GM12865 (cell line): ENCODE data around the gene ERFE.

Source experiments
- DNase-seq: peaks from one replicate; pipeline ENCODE4 v3.0.0; 2010; ENCODE audit warnings: low read depth
- H3K4me3 ChIP-seq: 2 replicates; pipeline ENCODE4 v1.5.1; 2011; ENCODE audit warnings: mild to moderate bottlenecking, low read depth, low read length, control low read depth
- TF ChIP-seq, protein P1 (sequence below): IDR thresholded peaks from 2 replicates; pipeline ENCODE4 v1.5.1; 2011; ENCODE audit warnings: low read length, control low read depth, low read depth, inconsistent platforms; ENCODE audit not compliant: insufficient read depth; ENCODE audit errors: missing control alignments

ERFE gene

GRCh38 chr2:238159661-238160205 is 963 bp downstream of the ERFE start:
- DNase-seq = no peak
- no peak overlapping the region for H3K4me3 ChIP-seq
- TF ChIP-seq, protein P1, sequence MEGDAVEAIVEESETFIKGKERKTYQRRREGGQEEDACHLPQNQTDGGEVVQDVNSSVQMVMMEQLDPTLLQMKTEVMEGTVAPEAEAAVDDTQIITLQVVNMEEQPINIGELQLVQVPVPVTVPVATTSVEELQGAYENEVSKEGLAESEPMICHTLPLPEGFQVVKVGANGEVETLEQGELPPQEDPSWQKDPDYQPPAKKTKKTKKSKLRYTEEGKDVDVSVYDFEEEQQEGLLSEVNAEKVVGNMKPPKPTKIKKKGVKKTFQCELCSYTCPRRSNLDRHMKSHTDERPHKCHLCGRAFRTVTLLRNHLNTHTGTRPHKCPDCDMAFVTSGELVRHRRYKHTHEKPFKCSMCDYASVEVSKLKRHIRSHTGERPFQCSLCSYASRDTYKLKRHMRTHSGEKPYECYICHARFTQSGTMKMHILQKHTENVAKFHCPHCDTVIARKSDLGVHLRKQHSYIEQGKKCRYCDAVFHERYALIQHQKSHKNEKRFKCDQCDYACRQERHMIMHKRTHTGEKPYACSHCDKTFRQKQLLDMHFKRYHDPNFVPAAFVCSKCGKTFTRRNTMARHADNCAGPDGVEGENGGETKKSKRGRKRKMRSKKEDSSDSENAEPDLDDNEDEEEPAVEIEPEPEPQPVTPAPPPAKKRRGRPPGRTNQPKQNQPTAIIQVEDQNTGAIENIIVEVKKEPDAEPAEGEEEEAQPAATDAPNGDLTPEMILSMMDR = no peak

- H3K4me3 ChIP-seq = no peak overlapping the region
- DNase-seq = peak; percentile 18
Observed at GRCh38 chr2:238160206-238161129, 1.7 kb downstream of the ERFE start.

GRCh38 chr2:238161291-238162051 is 2.7 kb downstream of the ERFE start:
- no peak for DNase-seq

More at GRCh38 chr2:238160206-238161129, 1.7 kb downstream of the ERFE start:
- TF ChIP-seq, protein P1 = peak; percentile 20

GRCh38 chr2:238162251-238162845 is 3.6 kb downstream of the ERFE start:
- H3K4me3 ChIP-seq = no peak overlapping the region
- TF ChIP-seq, protein P1 = no peak
- no peak for DNase-seq

More at GRCh38 chr2:238161291-238162051, 2.7 kb downstream of the ERFE start:
- H3K4me3 ChIP-seq = no peak overlapping the region
- TF ChIP-seq, protein P1 = no peak

- TF ChIP-seq, protein P1 = no peak
- no peak for DNase-seq
- H3K4me3 ChIP-seq = no peak overlapping the region
Observed at GRCh38 chr2:238162846-238163441, 4.2 kb downstream of the ERFE start.
